Skeletal muscle satellite cell (primary cell): Measurements from ENCODE around the gene PRM1. TPM values are rescaled to one million over a fixed set of nuclear protein-coding genes. Genes with fewer than 3 reads are reported as not detected.

Experiments used
- H3K27me3 ChIP-seq: 2 replicates; pipeline ENCODE4 v1.7.0; 2013; ENCODE audit warnings: low read length; ENCODE audit not compliant: control insufficient read depth, insufficient read depth
- H3K36me3 ChIP-seq: 2 replicates; pipeline ENCODE4 v1.7.0; 2013; ENCODE audit warnings: mild to moderate bottlenecking, control low read depth, low read length; ENCODE audit not compliant: insufficient read depth
- H3K4me1 ChIP-seq: 2 replicates; pipeline ENCODE4 v1.7.0; 2013; ENCODE audit warnings: low read length; ENCODE audit not compliant: control insufficient read depth, insufficient read depth
- H3K4me2 ChIP-seq: 2 replicates; pipeline ENCODE4 v1.7.0; 2013; ENCODE audit warnings: mild to moderate bottlenecking, low read length
- H3K4me3 ChIP-seq: 2 replicates; pipeline ENCODE4 v1.7.0; 2013; ENCODE audit warnings: low read length
- H3K9ac ChIP-seq: 2 replicates; pipeline ENCODE4 v1.7.0; 2013; ENCODE audit warnings: mild to moderate bottlenecking, low read depth, low read length, moderate library complexity
- H3K9me3 ChIP-seq: replicated peaks from 2 replicates; pipeline ENCODE4 v1.7.0; 2013; ENCODE audit warnings: mild to moderate bottlenecking, control low read depth, low read length
- total RNA-seq: library from RNA; depleted of rRNA; stranded (reverse); fragments of >200 nt; gene quantifications from 2 replicates; pipeline ENCODE4 v1.2.3, GENCODE V29; 2012; rRNA removed

The PRM1 gene, protein sequence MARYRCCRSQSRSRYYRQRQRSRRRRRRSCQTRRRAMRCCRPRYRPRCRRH
- not detected in 2 replicates for total RNA-seq

DNA sequence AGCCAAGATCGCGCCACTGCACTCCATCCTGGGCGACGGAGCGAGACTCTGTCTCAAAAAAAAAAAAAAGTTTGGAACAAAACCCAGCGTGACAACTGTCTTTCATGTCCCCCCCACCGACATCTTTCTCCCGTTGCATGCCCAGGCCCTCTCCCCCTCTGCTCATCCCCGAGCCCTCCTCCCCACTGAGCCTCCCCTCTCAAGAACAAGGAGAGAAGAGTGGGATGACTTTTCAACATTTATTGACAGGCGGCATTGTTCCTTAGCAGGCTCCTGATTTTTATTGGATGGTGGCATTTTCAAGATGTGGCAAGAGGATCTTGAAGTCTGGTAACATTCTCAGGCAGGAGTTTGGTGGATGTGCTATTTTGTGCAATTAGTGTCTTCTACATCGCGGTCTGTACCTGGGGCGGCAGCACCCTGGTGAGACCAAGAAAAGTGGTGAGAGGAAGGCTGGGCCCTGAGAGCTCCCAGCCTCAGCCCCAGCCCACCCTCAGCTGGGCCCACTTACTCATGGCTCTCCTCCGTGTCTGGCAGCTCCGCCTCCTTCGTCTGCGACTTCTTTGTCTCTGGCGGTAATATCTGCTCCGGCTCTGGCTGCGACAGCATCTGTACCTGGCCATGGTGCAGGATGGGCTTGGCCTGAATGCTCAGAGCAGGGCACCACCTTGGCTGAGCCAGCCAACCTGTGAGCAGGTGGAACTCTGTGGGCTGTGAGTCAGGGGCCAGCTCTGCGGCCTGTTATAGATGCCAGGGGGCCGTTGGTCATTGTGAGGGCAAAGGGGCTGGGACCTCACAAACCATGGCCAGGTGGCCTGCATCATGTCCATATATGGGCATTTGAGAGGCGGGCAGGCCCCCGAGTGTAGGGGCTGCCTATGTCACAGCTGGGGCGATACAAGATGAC is at the start of gene PRM1:
PRM1 (minus strand) TSS at position 715 of the 907 bp plus-strand sequence; CDS start at position 623, 92 bp downstream.
- H3K9me3 ChIP-seq, result no peaks in the 10 kb centered on the region
- no peak within 1 kb of the TSS for H3K4me3 ChIP-seq
- H3K9ac ChIP-seq, result no peak within 1 kb of the TSS
- no peaks in the 10 kb centered on the region for H3K4me1 ChIP-seq
- no peak within 1 kb of the TSS for H3K4me2 ChIP-seq
- H3K27me3 ChIP-seq, result peaks cover 64% of the 10 kb centered on the region
- H3K36me3 ChIP-seq, result no peaks in the 10 kb centered on the region

GRCh38 chr16:11330526-11331237 is 49.6 kb upstream of the PRM1 start:
- Histone ChIP-seq H3K4me1 (peaks cover 17% of the 10 kb centered on the region), H3K4me2 (no peak overlapping the region), H3K27me3 (peaks cover 12% of the 10 kb centered on the region), H3K9me3 (no peaks in the 10 kb centered on the region), H3K9ac (no peak overlapping the region), H3K4me3 (no peak overlapping the region), H3K36me3 (no peaks in the 10 kb centered on the region)

GRCh38 chr16:11329891-11330290 is 48.8 kb upstream of the PRM1 start:
- H3K36me3 ChIP-seq, result no peaks in the 10 kb centered on the region
- H3K9ac ChIP-seq, result no peak overlapping the region
- H3K4me2 ChIP-seq, result no peak overlapping the region
- peaks cover 17% of the 10 kb centered on the region for H3K4me1 ChIP-seq
- H3K9me3 ChIP-seq, result no peaks in the 10 kb centered on the region
- H3K4me3 ChIP-seq, result no peak overlapping the region
- peaks cover 12% of the 10 kb centered on the region for H3K27me3 ChIP-seq

DNA sequence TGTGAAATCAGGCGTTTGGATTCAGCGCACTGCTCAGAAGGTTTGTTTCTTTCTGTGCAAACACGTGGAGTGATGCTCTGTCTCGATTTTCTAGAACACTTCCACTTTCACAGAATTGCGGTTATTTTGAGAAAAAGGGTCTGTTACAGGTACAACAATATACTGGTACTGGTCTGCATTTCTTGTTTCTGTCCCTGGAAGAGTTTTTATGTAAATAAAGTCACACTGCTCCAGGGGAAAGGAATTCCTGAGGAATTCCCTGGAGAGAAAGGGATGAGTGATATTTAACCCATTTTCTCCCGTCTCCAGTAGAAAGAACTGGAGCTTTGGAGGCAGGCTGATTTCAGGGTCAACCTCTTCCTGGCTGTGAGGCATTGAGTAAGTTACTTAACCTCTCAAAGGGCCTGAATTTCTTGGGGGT is 48.0 kb upstream of the PRM1 start:
- Histone ChIP-seq H3K4me2 (peak overlapping the region; percentile 83), H3K4me1 (peaks cover 17% of the 10 kb centered on the region), H3K4me3 (peak overlapping the region; percentile 55), H3K9ac (peak overlapping the region; percentile 27), H3K27me3 (peaks cover 12% of the 10 kb centered on the region), H3K9me3 (no peaks in the 10 kb centered on the region), H3K36me3 (no peaks in the 10 kb centered on the region)

DNA sequence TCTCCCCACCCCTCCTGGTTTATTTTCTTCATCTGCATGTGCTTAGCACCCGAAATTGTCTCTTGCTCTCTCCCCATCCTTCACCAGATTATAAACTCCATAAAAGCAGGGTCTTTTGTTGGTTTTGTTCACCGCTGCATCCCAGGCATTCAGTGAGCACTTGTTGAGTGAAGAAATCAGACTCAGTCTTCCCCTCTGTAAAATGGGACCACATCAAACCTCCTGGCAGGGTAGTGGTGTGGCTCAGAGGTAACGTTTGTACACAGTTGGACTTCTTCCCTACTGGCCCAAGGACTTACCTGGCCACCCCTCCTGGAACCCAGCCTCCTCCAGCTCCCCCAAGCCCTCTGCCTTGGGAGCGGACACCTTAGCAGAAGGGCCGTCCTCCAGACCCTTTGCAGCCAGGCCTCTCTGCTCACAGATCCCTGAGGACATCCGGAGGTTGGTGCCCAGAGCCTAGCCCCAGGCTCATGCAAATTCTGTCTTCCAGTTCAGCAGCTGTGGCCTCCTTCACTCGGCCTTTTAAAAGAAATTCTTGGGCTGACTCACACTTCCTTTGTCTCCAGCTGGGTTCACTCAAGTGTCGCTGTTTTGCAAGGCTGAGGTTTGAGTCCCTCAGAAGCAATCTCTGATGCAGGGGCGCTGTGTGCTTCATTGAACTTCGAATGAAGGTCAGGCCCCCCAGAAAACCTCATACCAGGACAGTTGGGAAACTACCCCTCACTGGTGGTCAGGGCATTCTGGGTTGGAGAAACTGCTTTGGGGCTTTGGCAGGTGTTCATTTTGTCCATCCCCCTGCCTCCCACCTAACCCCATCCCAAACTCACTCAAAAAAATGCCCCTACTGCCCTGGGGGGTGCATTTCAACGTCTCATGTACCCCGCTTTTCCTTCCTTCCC is 47.3 kb upstream of the PRM1 start:
- H3K4me3 ChIP-seq, result peak overlapping the region; percentile 55

DNA sequence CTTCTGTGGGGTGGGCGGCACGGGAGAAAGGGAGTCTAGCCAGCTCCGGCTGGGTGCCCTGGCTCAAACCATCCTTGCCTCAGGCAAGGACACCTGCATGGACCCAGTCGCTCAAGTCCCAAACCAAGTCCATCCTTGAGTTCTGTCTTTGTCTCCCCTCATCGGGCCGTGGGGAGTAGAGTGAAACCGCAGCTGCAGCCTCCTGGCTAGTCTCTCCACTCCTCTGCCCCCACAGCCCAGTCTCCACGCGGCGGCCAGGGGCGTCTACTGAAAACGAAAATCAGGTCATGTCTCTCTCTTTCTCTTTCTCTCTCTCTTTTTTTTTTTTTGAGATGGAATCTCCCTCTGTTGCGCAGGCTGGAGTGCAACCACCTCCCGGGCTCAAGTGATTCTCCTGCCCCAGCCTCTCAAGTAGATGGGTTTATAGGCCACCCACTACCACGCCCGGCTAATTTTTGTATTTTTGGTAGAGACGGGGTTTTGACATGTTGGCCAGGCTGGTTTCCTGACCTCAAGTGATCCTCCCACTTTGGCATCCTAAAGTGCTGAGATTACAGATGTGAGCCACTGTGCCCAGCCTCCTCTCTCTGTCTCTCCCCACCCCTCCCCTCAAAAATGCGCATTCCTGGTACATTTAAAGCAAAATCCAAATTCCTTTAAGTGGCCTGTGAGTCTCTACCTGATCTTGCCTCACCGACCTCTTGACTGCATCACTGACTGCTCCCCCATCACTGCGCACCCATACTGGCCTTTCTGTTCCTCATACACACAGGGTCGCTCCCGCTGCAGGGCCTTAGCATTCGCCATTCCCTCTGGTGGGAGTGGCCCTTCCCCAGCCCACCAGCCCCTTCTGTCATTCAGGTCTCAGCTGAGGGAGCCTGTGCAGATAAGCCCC is 46.4 kb upstream of the PRM1 start:
- H3K4me1 ChIP-seq, result peaks cover 17% of the 10 kb centered on the region
- no peak overlapping the region for H3K4me3 ChIP-seq
- no peaks in the 10 kb centered on the region for H3K36me3 ChIP-seq
- no peak overlapping the region for H3K4me2 ChIP-seq
- peaks cover 4% of the 10 kb centered on the region for H3K27me3 ChIP-seq
- no peak overlapping the region for H3K9ac ChIP-seq
- no peaks in the 10 kb centered on the region for H3K9me3 ChIP-seq

More for the DNA sequence above, 47.3 kb upstream of the PRM1 start:
- Histone ChIP-seq H3K4me1 (peaks cover 17% of the 10 kb centered on the region), H3K9ac (peak overlapping the region; percentile 27), H3K9me3 (no peaks in the 10 kb centered on the region), H3K4me2 (peak overlapping the region; percentile 83), H3K36me3 (no peaks in the 10 kb centered on the region), H3K27me3 (peaks cover 12% of the 10 kb centered on the region)

DNA sequence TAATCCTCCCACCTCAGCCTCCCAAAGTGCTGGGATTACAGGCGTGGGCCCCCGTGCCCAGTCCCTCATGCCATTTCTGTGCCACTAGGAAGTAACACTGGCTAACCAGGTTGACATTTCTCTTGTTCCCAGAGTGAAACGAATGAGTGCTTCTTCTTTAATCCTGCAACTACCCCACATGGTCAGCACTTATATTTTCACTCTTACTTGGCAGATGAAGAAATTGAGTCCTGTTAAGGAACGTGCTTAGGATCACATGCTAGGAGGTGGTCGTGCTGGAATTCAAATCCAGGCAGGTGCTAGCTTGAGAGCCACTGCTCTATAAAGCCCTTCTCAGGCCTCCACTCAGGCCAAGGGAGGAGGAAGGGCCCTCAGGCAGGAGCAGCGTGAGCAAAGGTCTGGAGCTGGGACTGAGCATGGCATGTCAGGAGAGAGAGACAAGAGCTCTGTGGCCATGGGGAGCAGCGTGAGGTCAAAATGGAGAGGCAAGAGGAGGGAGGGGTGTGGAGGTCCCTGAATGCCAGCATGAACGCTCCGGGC is 45.7 kb upstream of the PRM1 start:
- Histone ChIP-seq H3K4me3 (no peak overlapping the region), H3K4me1 (peaks cover 17% of the 10 kb centered on the region), H3K4me2 (no peak overlapping the region), H3K36me3 (no peaks in the 10 kb centered on the region), H3K9me3 (no peaks in the 10 kb centered on the region), H3K9ac (no peak overlapping the region), H3K27me3 (peaks cover 1% of the 10 kb centered on the region)

GRCh38 chr16:11326084-11326736 is 45.1 kb upstream of the PRM1 start:
- H3K4me1 ChIP-seq, result peaks cover 17% of the 10 kb centered on the region
- H3K36me3 ChIP-seq, result no peaks in the 10 kb centered on the region
- no peak overlapping the region for H3K4me2 ChIP-seq
- no peak overlapping the region for H3K9ac ChIP-seq
- no peaks in the 10 kb centered on the region for H3K27me3 ChIP-seq
- no peak overlapping the region for H3K4me3 ChIP-seq
- no peaks in the 10 kb centered on the region for H3K9me3 ChIP-seq

DNA sequence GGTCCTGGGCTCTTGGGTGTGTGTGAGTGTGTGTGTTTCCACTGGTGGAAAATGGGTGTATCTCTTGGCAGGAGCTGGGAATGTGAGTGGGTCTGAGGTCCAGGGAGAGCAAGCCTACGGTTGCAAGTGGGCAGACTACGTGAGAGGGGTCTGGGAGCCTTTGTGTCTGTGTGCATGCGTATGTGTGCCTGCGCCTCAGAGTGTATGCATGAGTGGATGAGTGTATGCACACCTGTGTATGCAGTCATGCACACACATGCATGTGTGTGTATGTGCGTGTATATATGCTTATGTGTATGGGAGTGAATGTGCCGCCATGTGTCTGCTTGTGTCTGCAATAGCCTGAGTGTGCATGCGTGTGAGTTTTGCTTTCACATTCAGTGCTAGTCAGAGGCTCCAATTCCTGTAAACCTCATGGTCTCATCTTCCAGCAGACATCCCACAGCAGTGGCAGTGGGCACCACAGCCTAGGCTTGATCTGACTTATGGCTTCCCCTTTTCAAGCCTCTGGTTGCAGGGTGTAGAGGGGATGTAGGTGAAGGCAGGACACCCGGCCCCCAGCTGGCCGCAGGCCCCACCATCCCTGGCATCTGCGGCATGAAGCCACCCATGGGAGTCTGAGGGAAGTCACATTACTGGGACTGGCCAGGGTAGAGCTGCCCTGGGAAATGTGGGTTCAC is 44.4 kb upstream of the PRM1 start:
- Histone ChIP-seq H3K27me3 (no peaks in the 10 kb centered on the region), H3K9ac (no peak overlapping the region), H3K4me2 (no peak overlapping the region), H3K4me3 (no peak overlapping the region), H3K4me1 (peaks cover 17% of the 10 kb centered on the region), H3K36me3 (no peaks in the 10 kb centered on the region), H3K9me3 (no peaks in the 10 kb centered on the region)
